IMR-90 (cell line): ENCODE measurements around the gene HK3.

Experiments used
- CTCF ChIP-seq: conservative IDR thresholded peaks from 2 replicates; pipeline ENCODE4 v1.5.1; 2012; ENCODE audit warnings: mild to moderate bottlenecking, low read depth, low read length, improper control_type of control experiment
- POLR2A ChIP-seq: IDR thresholded peaks from 2 replicates; pipeline ENCODE4 v1.6.1; 2012; ENCODE audit warnings: mild to moderate bottlenecking, low read depth, low read length
- SMC3 ChIP-seq: fragments of 150-350 bp; IDR thresholded peaks from 2 replicates; pipeline ENCODE4 v1.6.1; 2016; ENCODE audit warnings: low read depth, mild to moderate bottlenecking, antibody characterized with exemption, low read length, moderate library complexity

GRCh38 chr5:176899946-176900779 lies 1.0 kb upstream of the HK3 start:
- TF ChIP-seq SMC3 (no peak), POLR2A (no peak), CTCF (no peak)
